GM12873 (cell line): ENCODE results near the gene CCNDBP1.

Source experiments
- TF ChIP-seq, protein P1 (sequence below): IDR thresholded peaks from 2 replicates; pipeline ENCODE4 v1.5.1; 2012; ENCODE audit warnings: low read depth, mild to moderate bottlenecking, moderate library complexity, low read length, control low read depth; ENCODE audit not compliant: insufficient read depth; ENCODE audit errors: missing control alignments

The CCNDBP1 gene

DNA sequence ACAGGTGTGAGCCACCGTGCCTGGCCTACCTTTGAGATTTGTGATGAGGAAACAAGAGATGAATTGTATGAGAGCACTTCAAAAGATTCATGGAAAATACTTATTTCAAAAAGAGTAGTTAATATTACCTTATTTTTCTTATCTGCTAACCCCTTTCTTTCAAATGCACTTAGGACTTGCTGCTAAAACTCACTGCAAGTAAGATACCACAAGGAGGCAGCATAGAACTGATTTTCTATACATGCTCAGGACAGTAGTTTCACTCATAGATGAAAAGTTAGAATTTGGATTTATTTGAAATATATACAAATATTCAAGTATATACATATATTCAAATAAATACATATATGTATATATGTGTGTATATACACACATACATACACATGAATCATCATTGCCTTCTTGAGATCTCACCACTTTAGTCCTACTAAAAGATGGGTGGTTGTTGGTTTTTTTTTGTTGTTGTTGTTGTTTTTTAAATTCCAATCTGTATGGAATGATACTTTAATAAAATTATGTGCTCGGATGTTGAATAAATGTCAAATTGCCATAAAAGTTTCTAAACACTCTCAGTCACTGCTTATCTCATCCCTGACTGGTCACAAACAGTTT, 2.4 kb downstream of the CCNDBP1 start:
- TF ChIP-seq, protein P1, sequence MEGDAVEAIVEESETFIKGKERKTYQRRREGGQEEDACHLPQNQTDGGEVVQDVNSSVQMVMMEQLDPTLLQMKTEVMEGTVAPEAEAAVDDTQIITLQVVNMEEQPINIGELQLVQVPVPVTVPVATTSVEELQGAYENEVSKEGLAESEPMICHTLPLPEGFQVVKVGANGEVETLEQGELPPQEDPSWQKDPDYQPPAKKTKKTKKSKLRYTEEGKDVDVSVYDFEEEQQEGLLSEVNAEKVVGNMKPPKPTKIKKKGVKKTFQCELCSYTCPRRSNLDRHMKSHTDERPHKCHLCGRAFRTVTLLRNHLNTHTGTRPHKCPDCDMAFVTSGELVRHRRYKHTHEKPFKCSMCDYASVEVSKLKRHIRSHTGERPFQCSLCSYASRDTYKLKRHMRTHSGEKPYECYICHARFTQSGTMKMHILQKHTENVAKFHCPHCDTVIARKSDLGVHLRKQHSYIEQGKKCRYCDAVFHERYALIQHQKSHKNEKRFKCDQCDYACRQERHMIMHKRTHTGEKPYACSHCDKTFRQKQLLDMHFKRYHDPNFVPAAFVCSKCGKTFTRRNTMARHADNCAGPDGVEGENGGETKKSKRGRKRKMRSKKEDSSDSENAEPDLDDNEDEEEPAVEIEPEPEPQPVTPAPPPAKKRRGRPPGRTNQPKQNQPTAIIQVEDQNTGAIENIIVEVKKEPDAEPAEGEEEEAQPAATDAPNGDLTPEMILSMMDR: peak; percentile 49

DNA sequence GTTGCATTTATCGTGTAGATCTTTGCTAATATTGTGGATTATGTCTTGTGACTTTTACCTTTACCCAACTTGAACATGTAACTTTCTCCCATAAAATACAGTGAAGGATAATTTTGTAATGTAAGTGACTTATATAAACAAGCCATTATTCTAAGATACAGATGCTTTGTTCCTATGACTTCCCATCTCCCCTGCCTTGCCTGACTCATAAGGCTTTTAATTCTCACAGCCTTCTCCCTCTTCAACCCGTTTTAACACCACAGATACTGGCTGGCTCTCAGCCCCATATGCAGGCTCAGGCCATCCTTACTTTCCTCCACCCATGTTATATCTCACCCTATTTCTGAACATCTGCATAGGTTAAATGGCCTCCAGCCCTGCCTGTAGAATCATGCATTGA, 4.1 kb downstream of the CCNDBP1 start:
- TF ChIP-seq, protein P1: no peak

DNA sequence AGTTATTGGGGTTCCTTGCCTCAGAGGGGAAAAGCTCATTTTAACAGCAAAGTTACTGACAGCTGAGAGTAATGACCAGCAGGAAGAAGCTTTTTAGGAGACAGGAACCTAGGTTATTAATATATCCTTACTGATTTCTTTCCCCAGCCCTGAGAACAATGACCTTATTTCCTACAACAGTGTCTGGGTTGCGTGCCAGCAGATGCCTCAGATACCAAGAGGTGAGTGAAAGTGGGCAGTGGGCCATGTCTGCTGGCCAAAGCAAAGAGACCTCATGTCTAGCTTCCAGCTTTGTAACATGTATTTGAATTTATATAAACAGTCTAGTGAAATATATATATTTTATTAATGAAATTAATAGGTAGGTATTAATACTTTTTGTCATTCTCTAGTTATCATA, 5.0 kb downstream of the CCNDBP1 start:
- TF ChIP-seq, protein P1: no peak

DNA sequence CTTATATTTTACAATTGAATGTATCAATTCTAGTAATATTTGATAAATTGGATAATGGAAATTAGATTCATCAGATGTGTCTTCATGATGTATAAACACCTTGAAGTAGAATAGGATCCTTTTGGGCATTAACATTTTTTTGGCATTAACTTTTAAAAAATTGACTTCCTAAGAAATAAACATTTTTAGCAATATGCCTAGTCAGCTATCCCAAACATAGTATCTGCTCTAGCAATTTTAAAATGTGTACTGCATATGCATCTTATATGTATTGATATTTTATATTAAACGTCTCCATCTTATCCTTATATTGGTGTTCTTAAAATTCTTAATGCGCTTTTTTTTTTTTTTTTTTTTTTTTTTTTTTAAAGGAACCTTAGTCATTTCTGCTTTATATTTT, 8.5 kb downstream of the CCNDBP1 start:
- TF ChIP-seq, protein P1: no peak

DNA sequence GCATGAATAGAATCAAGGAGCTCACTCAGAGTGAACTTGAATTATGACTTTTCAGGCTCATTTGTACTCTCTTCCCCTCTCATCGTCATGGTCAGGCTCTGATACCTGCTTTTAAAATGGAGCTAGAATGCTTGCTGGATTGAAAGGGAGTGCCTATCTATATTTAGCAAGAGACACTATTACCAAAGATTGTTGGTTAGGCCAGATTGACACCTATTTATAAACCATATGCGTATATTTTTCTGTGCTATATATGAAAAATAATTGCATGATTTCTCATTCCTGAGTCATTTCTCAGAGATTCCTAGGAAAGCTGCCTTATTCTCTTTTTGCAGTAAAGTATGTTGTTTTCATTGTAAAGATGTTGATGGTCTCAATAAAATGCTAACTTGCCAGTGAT, 9.6 kb downstream of the CCNDBP1 start:
- TF ChIP-seq, protein P1: no peak

DNA sequence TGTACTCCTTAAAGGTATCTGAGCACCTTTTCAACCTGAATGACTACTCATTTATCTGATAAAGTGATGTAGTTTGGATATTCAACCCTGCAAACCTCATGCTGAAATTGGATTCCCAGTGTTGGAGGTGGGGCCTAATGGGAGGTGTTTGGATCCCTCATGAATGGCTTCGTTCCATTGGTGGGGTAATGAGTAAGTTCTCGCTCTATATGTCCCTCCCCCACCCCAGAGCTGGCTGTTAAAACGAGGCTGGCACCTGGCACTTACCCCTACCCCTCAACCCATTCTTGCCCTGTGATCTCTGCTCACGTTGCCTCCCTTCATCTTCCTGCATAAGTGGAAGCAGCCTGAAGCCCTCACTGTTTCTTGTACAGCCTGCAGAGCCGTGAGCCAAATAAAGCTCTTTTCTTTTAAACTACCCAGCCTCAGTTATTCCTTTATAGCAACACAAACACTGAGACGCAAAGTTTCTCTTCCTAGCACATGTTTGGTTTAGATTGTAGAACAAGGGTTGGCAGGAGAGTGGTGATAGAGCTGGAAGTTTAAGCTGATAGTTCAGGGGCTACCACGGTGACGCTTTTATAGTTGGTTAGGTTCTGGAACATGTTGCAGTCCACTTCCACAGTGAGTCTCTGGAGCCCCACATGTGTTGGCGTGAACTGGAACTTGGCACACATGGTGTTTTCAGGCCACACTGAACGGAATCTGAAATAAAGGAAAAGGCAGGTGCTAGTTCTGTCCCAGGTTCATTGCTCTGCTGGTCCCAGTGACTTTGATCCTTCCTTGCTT, 11.8 kb downstream of the CCNDBP1 start:
- TF ChIP-seq, protein P1: no peak

DNA sequence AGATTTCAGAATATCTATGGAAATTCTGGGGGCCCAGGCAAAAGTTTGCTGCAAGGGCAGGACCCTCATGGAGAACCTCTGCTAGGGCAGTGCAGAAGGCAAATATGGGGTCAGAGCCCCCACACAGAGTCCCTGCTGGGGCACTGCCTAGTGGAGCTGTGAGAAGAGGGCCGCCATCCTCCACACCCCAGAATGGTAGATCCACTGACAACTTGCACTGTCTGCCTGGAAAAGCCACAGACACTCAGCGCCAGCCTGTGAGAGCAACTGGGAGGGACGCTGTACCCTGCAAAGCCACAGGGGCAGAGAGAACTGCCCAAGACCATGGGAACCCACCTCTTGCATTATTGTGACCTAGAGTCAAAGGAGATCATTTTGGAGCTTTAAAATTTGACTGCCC, 13.8 kb downstream of the CCNDBP1 start:
- TF ChIP-seq, protein P1: no peak
